ENCODE results near the gene NINJ1.

GRCh38 chr9:93154293-93154903 lies 20.3 kb upstream of the NINJ1 start:
- TF ChIP-seq CAMTA2 (CRISPR knock-in tag; IDR thresholded peaks at IDR 0.05; ENCODE audit: borderline replicate concordance) (no peak), PAF1 (CRISPR knock-in tag; IDR thresholded peaks at IDR 0.05) (no peak), ZNF460 (CRISPR knock-in tag; IDR thresholded peaks at IDR 0.05; ENCODE audit: borderline replicate concordance) (no peak), NFRKB (IDR thresholded peaks at IDR 0.05) (no peak), ZBTB44 (CRISPR knock-in tag; IDR thresholded peaks at IDR 0.05) (no peak), SETDB1 (CRISPR knock-in tag; IDR thresholded peaks at IDR 0.05; ENCODE audit: borderline replicate concordance) (no peak), ZNF264 (CRISPR knock-in tag; IDR thresholded peaks at IDR 0.05) (no peak), POLR2AphosphoS5 (IDR thresholded peaks at IDR 0.05; ENCODE audit: low read depth, low read length) (no peak), ZNF792 (CRISPR knock-in tag; IDR thresholded peaks at IDR 0.05) (no peak), RXRB (CRISPR knock-in tag; IDR thresholded peaks at IDR 0.05; ENCODE audit: borderline replicate concordance) (no peak), ZFP37 (CRISPR knock-in tag; IDR thresholded peaks at IDR 0.05; ENCODE audit: borderline replicate concordance) (no peak), PRDM10 (CRISPR knock-in tag; IDR thresholded peaks at IDR 0.05; ENCODE audit: low read depth) (no peak)
